H1 (cell line): Measurements from ENCODE around the gene OLFML2B. TPM values are rescaled to one million over a fixed set of nuclear protein-coding genes. Genes with fewer than 3 reads are reported as not detected.

ENCODE experiments used
- CTCF ChIA-PET: fragments of 300-600 bp; sonication (Branson Sonifier 250); formaldehyde crosslinking; loops from one replicate; lab custom pipeline; 2021; ENCODE audit not compliant: partially characterized antibody; lab: Charles Lee
- POLR2A ChIA-PET: fragments of 300-600 bp; sonication (Branson Sonifier 250); formaldehyde crosslinking; loops from one replicate; lab custom pipeline; 2021; ENCODE audit warnings: inconsistent platforms; ENCODE audit not compliant: partially characterized antibody; lab: Charles Lee
- DNase-seq, 2 experiments: peaks; one replicate each; pipeline versions ENCODE4 v3.0.0 to v3.0.0-alpha.2; 2010 to 2022; ENCODE audit warnings: low spot score in 2 of 2, low read depth in 1 of 2, mixed read lengths in 1 of 2
- FAIRE-seq: peaks from 2 replicates; lab custom pipeline; 2011; peaks lifted over from hg19 to GRCh38; lab: Jason Lieb, UNC
- H2AFZ ChIP-seq: 2 replicates; pipeline ENCODE4 v1.8.1; 2012; ENCODE audit warnings: low read length, inconsistent platforms
- H2AK5ac ChIP-seq: 2 replicates; pipeline ENCODE4 v1.6.1; 2013; ENCODE audit warnings: low read depth, low read length
- H2BK120ac ChIP-seq: replicated peaks from 2 replicates; pipeline ENCODE3; 2013; ENCODE audit warnings: low read depth, low read length, inconsistent platforms
- H2BK12ac ChIP-seq: 2 replicates; pipeline ENCODE4 v1.6.1; 2013; ENCODE audit warnings: low read depth, low read length
- H2BK15ac ChIP-seq: 2 replicates; pipeline ENCODE4 v1.6.1; 2013; ENCODE audit warnings: low read length
- H2BK20ac ChIP-seq: 2 replicates; pipeline ENCODE4 v1.6.1; 2013; ENCODE audit warnings: low read length
- H2BK5ac ChIP-seq: 2 replicates; pipeline ENCODE4 v1.6.1; 2013; ENCODE audit warnings: low read depth, low read length
- H3K14ac ChIP-seq: 2 replicates; pipeline ENCODE4 v1.6.1; 2013; ENCODE audit warnings: inconsistent platforms; ENCODE audit not compliant: insufficient read length
- H3K18ac ChIP-seq: 2 replicates; pipeline ENCODE4 v1.6.1; 2013; ENCODE audit warnings: low read length; ENCODE audit errors: extremely low read depth
- H3K23ac ChIP-seq: 2 replicates; pipeline ENCODE4 v1.6.1; 2013; ENCODE audit warnings: inconsistent platforms; ENCODE audit not compliant: insufficient read length
- H3K23me2 ChIP-seq: 2 replicates; pipeline ENCODE4 v1.6.1; 2013; ENCODE audit warnings: low read depth, low read length
- H3K27ac ChIP-seq: 2 replicates; pipeline ENCODE4 v1.6.1; 2011; ENCODE audit warnings: low read depth, low read length, inconsistent platforms
- H3K27me3 ChIP-seq, 4 experiments: replicated peaks in 1 of 4; 1 replicate in 1 of 4; 2 replicates in 3 of 4; pipeline versions ENCODE4 v1.6.1 to v1.8.1; 2011 to 2013; ENCODE audit warnings: low read length in 3 of 4, mild to moderate bottlenecking in 3 of 4, inconsistent platforms in 2 of 4, mixed read lengths in 2 of 4, moderate library complexity in 1 of 4; ENCODE audit not compliant: control insufficient read depth in 3 of 4, insufficient read depth in 3 of 4; ENCODE audit errors: extremely low read depth in 1 of 4
- H3K36me3 ChIP-seq, 4 experiments: 2 replicates each; pipeline versions ENCODE4 v1.6.1 to v1.8.1; 2011 to 2013; ENCODE audit warnings: mild to moderate bottlenecking in 4 of 4, low read length in 3 of 4, moderate library complexity in 2 of 4, control low read depth in 1 of 4, inconsistent platforms in 1 of 4; ENCODE audit not compliant: insufficient read depth in 4 of 4, control insufficient read depth in 2 of 4
- H3K4ac ChIP-seq: replicated peaks from 2 replicates; pipeline ENCODE3; 2013; ENCODE audit warnings: low read length, low read depth, mixed read lengths, inconsistent platforms; ENCODE audit not compliant: insufficient read length
- H3K4me1 ChIP-seq, 4 experiments: replicated peaks in 1 of 4; 1 replicate in 1 of 4; 2 replicates in 3 of 4; pipeline versions ENCODE4 v1.6.1 to v1.8.1; 2011 to 2013; ENCODE audit warnings: low read length in 3 of 4, inconsistent platforms in 2 of 4, mixed read lengths in 1 of 4; ENCODE audit not compliant: insufficient read depth in 4 of 4, control insufficient read depth in 3 of 4
- H3K4me2 ChIP-seq, 2 experiments: 2 replicates each; pipeline versions ENCODE4 v1.6.1 to v1.8.1; 2011 to 2013; ENCODE audit warnings: low read depth in 2 of 2, low read length in 2 of 2, control low read depth in 1 of 2, inconsistent platforms in 1 of 2, mild to moderate bottlenecking in 1 of 2; ENCODE audit not compliant: insufficient read depth in 1 of 2
- H3K4me3 ChIP-seq, 4 experiments: fragments of 200-600, 300-600 bp in 1 of 4; sonication (generic), shearing (Covaris generic), sonication (Bioruptor Twin) in 1 of 4; 2 replicates each; pipeline versions ENCODE4 v1.5.1 to v1.8.1; 2011 to 2016; ENCODE audit warnings: low read length in 4 of 4, low read depth in 3 of 4, control low read depth in 2 of 4, inconsistent platforms in 2 of 4, mild to moderate bottlenecking in 2 of 4, mixed read lengths in 1 of 4, moderate library complexity in 1 of 4; ENCODE audit not compliant: insufficient read depth in 2 of 4; ENCODE audit errors: extremely low read depth in 1 of 4
- H3K56ac ChIP-seq: replicated peaks from 2 replicates; pipeline ENCODE3; 2013; ENCODE audit warnings: low read depth, mild to moderate bottlenecking, mixed read lengths, low read length, inconsistent platforms; ENCODE audit not compliant: insufficient read length
- H3K79me1 ChIP-seq: 2 replicates; pipeline ENCODE4 v1.6.1; 2013; ENCODE audit warnings: low read depth, low read length, control low read depth
- H3K79me2 ChIP-seq, 2 experiments: 2 replicates each; pipeline versions ENCODE4 v1.6.1 to v1.8.1; 2012 to 2013; ENCODE audit warnings: low read length in 2 of 2, mild to moderate bottlenecking in 2 of 2, inconsistent platforms in 1 of 2; ENCODE audit not compliant: insufficient read depth in 2 of 2, control insufficient read depth in 1 of 2
- H3K9ac ChIP-seq, 4 experiments: replicated peaks in 1 of 4; 1 replicate in 1 of 4; 2 replicates in 3 of 4; pipeline versions ENCODE4 v1.6.1 to v1.8.1; 2011 to 2013; ENCODE audit warnings: low read depth in 3 of 4, low read length in 3 of 4, control low read depth in 2 of 4, mild to moderate bottlenecking in 2 of 4, moderate library complexity in 2 of 4, inconsistent platforms in 1 of 4; ENCODE audit errors: extremely low read depth in 1 of 4
- H3K9me3 ChIP-seq, 2 experiments: 2 replicates each; pipeline versions ENCODE4 v1.6.1 to v1.8.1; 2012 to 2013; ENCODE audit warnings: mild to moderate bottlenecking in 2 of 2, moderate library complexity in 2 of 2, control low read depth in 1 of 2, inconsistent platforms in 1 of 2, low read depth in 1 of 2, low read length in 1 of 2, mixed read lengths in 1 of 2; ENCODE audit not compliant: insufficient read depth in 2 of 2
- H4K20me1 ChIP-seq, 2 experiments: replicated peaks in 1 of 2; 2 replicates each; pipeline versions ENCODE3 to v1.8.1; 2011 to 2013; ENCODE audit warnings: inconsistent platforms in 2 of 2, low read length in 2 of 2, mild to moderate bottlenecking in 1 of 2; ENCODE audit not compliant: insufficient read depth in 2 of 2, control insufficient read depth in 1 of 2
- H4K5ac ChIP-seq: 2 replicates; pipeline ENCODE4 v1.6.1; 2013; ENCODE audit warnings: low read length, low read depth, mixed read lengths, inconsistent platforms; ENCODE audit not compliant: insufficient read length
- H4K8ac ChIP-seq: 2 replicates; pipeline ENCODE4 v1.8.0; 2013; ENCODE audit warnings: mild to moderate bottlenecking, moderate library complexity, low read length, inconsistent platforms; ENCODE audit not compliant: insufficient read depth; ENCODE audit errors: extremely low read depth
- H4K91ac ChIP-seq: replicated peaks from 2 replicates; pipeline ENCODE3; 2013; ENCODE audit warnings: low read length, mixed read lengths, inconsistent platforms; ENCODE audit not compliant: insufficient read length
- WGBS, 2 experiments: shearing (Covaris generic) in 1 of 2; methylation state at CpG; one replicate each; pipeline versions ENCODE4 v1.1.6 to v1.1.7; 2013 to 2015; ENCODE audit warnings: low lambda C conversion rate in 2 of 2, mixed read lengths in 2 of 2, inconsistent platforms in 1 of 2, low coverage in 1 of 2, missing lambda C conversion rate in 1 of 2; ENCODE audit not compliant: insufficient replicate concordance in 2 of 2, insufficient coverage in 1 of 2, insufficient read length in 1 of 2; ENCODE audit errors: extremely low coverage in 1 of 2, missing lambda C conversion rate in 1 of 2; 5-methylcytosine and 5-hydroxymethylcytosine counted together
- polyA plus RNA-seq, 7 experiments: library from polyadenylated mRNA; depleted of rRNA in 3 of 7; stranded (reverse) in 5 of 7; unstranded in 2 of 7; fragments of >200 nt in 5 of 7; fragments of 200-250 nt in 2 of 7; gene quantifications; 1 replicate in 5 of 7; 2 replicates in 1 of 7; 4 replicates in 1 of 7; pipeline versions ENCODE4 v1.2.1 to v1.2.3, GENCODE V29; 2011 to 2013; ENCODE audit warnings: missing spikeins in 2 of 7, mixed read lengths in 2 of 7
- total RNA-seq: library from RNA; stranded (reverse); fragmentation: NEBNext Ultra II Directional; extraction: Animal tissue kit (Norgen Biotek cat#: 25700); gene quantifications from 2 replicates; pipeline ENCODE4 v1.2.1, GENCODE V29; 2021
- TF ChIP-seq, protein P1 (sequence below): IDR thresholded peaks from 2 replicates; pipeline ENCODE4 v1.6.1; 2012; ENCODE audit warnings: inconsistent platforms

The OLFML2B gene
- total and polyA plus RNA-seq, 2 of the 8 experiments (the other 6 are each of a cell fraction or from before 2014, with no cell fraction given) = 6.5 to 10.4 TPM

DNA sequence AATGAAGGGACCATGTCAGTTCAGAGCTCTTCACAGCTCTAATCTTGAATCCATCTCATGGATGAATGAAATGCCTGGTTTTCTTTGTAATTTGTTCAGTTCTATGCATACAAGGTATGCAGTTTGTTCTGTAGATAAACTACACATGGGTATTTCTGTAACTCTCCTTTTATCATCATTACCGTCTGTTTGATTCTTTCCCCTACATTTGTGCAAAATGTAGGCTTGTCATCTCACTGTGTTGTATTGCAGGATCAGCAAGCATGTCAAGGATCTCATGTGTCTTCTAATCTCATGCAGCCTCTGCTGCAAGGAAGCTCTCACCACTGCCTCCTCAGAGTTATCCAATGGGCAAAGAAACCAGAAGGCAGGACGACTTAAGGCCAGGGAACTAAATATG lies 79.3 kb downstream of the OLFML2B start:
- Histone ChIP-seq H3K18ac (no peak overlapping the region), H3K4me3 (no peak overlapping the region), H2AFZ (no peak overlapping the region), H3K79me2 (no peaks in the 10 kb centered on the region), H3K23me2 (no peaks in the 10 kb centered on the region), H3K4me2 (no peak overlapping the region), H2BK12ac (no peak overlapping the region), H2AK5ac (no peak overlapping the region), H3K14ac (no peak overlapping the region), H2BK15ac (no peak overlapping the region), H3K27ac (no peak overlapping the region), H2BK5ac (no peak overlapping the region), H3K36me3 (no peaks in the 10 kb centered on the region), H3K27me3 (no peaks in the 10 kb centered on the region)
- 98% methylated on average over 2 of the region's 2 CpGs; no CpG with 5 or more reads in 1 of the 2 experiments for WGBS, 2 experiments
- POLR2A ChIA-PET = no interaction called here
- TF ChIP-seq, protein P1, sequence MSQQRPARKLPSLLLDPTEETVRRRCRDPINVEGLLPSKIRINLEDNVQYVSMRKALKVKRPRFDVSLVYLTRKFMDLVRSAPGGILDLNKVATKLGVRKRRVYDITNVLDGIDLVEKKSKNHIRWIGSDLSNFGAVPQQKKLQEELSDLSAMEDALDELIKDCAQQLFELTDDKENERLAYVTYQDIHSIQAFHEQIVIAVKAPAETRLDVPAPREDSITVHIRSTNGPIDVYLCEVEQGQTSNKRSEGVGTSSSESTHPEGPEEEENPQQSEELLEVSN = no peak
- TF ChIP-seq, all 59 proteins: peak for 0
- H3K9me3 ChIP-seq = no peaks in the 10 kb centered on the region
- no peak overlapping the region for H2BK20ac ChIP-seq
- H4K5ac ChIP-seq = no peak overlapping the region
- no peaks in the 10 kb centered on the region for H3K79me1 ChIP-seq
- H4K91ac ChIP-seq = no peak overlapping the region
- FAIRE-seq (no peak), DNase-seq (no peak)
- no peak overlapping the region for H3K56ac ChIP-seq
- H3K9ac ChIP-seq = no peak overlapping the region
- H3K4me1 ChIP-seq = peaks cover 0 to 9% (median 7%) of the 10 kb centered on the region in 4 experiments; a peak in 4 of 7 replicates
- H4K8ac ChIP-seq = no peak overlapping the region
- H4K20me1 ChIP-seq = no peaks in the 10 kb centered on the region
- no peak overlapping the region for H3K23ac ChIP-seq
- no peak overlapping the region for H3K4ac ChIP-seq
- CTCF ChIA-PET = interaction anchor here (0.6 to 2.4 kb wide), 8 partner anchors 9 to 152 kb away, joined by 3 to 6 read pairs (median 3); no protein-coding TSS in a partner anchor
- no peak overlapping the region for H2BK120ac ChIP-seq
